DMS114 treated with DMSO at 0.1 percent for 48 hours (cell line): Measurements from ENCODE around the gene PLTP.
"Not testable (repeated sequence)": the region's sequence is repeated elsewhere in the genome, so short reads cannot be mapped to it uniquely, and the experiment has no call there.

ENCODE experiments used
- DNase-seq: peaks from one replicate; lab custom pipeline; 2025; ENCODE audit not compliant: unreplicated experiment; lab: John Stamatoyannopoulos, UW

PLTP gene

DNA sequence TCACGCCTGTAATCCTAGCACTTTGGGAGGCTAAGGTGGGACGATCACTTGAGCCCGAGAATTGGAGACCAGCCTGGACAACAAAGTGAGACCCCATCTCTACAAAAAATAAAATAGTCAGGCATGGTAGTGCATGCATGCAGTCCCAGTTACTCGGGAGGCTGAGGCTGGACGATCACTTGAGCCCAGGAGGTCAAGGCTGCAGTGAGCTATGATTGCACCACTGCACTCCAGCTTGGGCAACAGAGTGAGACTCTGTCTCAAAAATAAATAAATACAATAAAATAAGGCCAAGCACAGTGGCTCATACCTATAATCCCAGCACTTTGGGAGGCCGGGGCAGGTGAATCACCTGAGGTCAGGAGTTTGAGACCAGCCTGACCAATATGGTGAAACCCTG lies 10.6 kb downstream of the PLTP start:
- DNase-seq: not testable (repeated sequence)

DNA sequence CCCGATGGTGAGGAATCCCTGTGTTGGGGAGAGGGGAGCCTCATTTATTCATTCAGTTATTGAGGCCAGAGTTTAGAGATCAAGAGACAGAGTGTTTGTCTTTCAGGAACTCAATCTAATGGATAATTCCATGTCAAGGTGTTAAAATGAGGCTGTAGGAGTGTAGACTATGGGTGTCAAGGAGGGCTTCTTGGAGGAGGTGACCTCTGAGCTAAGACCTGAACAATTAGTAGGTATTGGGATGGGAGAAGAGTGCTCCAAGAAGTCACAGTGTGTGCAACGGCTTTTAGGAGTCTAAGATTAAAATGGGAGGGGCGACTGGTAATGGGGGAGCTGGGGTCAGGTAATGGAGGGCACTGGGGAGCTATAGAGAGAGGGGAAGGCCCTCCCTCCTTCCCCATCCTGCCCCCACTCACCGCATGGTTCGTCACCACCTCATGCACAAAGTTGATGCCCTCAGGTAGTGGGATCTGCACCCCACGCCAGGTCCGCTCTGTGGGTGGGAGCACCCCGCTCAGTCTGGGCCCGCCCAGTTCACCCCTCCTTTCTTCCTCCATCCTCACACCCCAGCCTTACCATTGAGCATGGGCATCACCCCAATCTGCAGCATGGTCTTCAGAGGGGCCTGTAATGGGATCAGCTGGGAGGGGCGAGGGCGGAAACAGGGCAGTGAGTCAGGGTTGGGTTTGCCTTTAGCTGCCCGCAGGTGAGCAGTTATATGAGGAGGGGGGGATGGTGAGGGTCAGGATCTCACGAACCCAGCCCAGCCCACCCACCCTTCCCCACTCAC lies 12.7 kb downstream of the PLTP start:
- DNase-seq: no peak

GRCh38 chr20:45898285-45898684 lies 13.7 kb downstream of the PLTP start:
- DNase-seq: no peak

- DNase-seq: no peak
Observed at GRCh38 chr20:45897692-45898091, 14.3 kb downstream of the PLTP start.

- DNase-seq: no peak
Observed at GRCh38 chr20:45897289-45897688, 14.7 kb downstream of the PLTP start.

- DNase-seq: no peak
Observed at GRCh38 chr20:45896641-45897161, 15.3 kb downstream of the PLTP start.

DNA sequence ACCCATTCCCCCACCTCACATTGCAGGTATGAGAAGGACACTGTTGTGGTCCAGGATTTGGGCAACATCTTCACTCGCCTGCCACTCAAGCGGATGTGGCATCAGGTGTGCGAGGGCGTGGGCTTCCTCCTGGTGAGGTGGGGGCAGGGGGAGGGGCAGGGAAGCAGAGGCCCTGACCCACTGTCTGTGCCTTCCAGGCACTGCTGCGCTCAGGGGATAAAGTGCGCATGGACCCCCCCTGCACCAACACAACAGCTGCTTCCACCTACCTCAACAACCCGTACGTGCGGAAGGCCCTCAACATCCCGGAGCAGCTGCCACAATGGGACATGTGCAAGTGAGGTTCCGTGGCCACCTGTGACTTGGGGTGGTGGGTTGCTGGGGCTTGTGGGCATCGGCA lies 17.2 kb downstream of the PLTP start:
- no peak for DNase-seq

DNA sequence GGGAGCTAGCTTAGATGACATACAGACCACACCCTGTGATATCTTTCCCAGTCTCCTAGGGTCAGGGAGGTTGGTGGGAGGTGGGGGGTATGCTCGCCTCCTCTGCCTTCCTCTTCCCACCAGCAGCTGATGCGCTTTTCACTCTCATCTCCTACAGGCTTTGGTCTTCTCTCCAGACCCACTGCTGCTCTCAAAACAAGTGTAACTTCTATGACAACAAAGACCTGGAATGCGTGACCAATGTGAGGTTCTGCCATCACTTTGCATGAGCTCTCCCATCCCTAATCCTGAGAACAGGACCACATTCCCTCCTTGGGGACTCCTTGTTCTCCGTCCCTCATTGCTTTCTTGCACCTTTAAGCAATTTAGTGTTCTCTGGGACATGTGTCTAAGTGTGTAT lies 18.1 kb downstream of the PLTP start:
- no peak for DNase-seq

- no peak for DNase-seq
Observed at GRCh38 chr20:45892828-45893500, 19.0 kb downstream of the PLTP start.

DNA sequence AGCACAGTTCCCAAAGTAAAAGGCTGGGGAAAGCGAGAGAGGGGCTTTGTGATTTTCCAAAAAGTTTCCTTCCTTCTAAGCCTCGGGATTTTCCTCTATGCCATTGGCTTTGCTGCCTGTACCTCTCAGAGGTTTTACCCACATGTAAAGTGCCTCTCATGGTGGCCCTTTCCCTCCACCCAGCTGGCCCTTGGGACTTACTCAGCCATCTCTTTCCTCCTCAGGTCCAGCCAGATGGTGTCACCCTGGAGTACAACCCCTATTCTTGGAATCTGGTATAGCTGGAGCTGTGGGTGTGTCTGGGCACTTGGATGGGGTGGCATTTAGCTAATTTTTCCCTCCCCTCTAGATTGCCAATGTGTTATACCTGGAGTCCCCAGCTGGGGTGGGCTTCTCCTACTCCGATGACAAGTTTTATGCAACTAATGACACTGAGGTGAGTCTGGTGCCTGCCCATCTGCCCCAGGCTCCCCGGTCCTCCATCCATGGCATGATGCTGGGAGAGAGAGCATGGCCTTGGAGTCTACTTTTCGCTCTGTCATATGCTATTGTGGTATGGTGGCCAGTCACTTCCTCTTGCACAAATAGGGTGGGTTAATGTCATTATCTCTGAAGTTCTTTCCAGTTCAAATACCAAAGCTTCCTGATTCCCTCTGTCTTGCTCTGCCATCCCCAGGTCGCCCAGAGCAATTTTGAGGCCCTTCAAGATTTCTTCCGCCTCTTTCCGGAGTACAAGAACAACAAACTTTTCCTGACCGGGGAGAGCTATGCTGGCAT lies 19.7 kb downstream of the PLTP start:
- DNase-seq: no peak

DNA sequence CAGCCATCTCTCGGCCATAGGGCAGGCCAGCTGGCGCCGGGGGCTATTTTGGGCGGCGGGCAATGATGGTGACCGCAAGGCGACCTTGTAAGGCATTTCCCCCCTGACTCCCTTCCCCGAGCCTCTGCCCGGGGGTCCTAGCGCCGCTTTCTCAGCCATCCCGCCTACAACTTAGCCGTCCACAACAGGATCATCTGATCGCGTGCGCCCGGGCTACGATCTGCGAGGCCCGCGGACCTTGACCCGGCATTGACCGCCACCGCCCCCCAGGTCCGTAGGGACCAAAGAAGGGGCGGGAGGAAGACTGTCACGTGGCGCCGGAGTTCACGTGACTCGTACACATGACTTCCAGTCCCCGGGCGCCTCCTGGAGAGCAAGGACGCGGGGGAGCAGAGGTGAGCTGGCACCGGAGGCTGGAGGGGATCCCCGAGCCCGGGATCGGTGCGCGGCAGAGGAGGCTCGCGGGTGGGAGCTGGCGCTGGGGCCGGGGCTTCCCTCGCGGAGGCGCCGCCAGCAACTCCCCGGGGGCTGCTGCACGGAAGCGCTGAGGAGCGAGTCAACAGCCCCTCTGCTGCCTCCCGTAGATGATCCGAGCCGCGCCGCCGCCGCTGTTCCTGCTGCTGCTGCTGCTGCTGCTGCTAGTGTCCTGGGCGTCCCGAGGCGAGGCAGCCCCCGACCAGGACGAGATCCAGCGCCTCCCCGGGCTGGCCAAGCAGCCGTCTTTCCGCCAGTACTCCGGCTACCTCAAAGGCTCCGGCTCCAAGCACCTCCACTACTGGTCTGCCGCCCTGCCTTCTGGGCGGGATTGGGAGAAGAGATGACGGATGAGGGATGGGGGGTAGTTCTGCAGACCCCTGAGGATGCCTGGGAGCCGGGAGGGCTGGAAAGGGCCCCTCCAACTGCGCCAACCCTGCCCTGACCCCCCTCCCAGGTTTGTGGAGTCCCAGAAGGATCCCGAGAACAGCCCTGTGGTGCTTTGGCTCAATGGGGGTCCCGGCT lies 20.7 kb downstream of the PLTP start, which contains the start of the genes CTSA and NEURL2:
Gene CTSA, plus strand, starts transcription at position 351 of the 999 bp plus-strand sequence. Its CDS starts 234 bp downstream, at position 585.
Gene NEURL2, minus strand, starts transcription at position 224 of the 999 bp plus-strand sequence. Its CDS starts 217 bp downstream, at position 7.
- peak; percentile 67 for DNase-seq

DNA sequence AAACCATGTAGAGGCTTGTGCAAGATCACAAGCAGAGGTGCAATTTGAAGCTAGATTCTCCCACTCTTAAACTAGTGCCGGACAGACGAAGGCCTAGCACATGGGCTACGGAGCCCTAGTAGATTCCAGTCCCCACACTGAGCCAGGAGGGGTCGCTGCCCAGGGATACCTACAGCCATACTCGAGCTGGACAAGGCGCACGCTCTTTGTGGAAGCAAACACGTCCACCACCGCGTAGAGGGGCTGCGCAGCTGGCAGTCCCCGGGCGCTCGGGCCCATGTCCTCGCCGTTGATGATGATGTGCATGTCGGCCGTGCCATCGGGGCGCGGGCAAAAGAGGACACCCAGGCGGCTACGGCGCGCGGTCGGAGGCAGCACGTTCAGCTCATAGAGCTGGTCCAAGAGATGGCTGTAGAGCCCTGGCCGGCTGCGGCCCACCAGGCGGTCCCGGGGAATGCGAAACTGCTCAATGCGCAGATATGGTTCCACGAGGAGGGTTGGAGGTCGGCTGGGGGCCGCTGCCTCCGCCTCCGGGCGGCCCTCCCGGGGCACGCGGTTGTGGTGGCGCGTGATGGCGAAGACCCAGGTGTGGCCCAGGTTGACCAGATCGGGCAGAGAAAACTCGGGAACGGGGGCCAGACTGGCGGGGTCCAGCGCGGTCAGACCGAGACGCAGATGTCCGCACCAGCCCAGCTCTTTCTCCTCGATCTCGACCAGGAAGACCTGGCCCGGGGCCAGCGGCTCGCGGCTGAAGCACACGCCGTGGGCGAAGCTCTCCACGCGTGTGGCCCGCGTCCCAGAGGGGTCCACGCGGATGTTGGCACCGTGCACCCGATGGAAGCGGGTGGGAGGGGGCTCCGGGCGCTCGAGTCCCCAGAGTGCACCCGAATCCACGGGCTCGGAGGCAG lies 21.6 kb downstream of the PLTP start:
- DNase-seq: peak; percentile 55

DNA sequence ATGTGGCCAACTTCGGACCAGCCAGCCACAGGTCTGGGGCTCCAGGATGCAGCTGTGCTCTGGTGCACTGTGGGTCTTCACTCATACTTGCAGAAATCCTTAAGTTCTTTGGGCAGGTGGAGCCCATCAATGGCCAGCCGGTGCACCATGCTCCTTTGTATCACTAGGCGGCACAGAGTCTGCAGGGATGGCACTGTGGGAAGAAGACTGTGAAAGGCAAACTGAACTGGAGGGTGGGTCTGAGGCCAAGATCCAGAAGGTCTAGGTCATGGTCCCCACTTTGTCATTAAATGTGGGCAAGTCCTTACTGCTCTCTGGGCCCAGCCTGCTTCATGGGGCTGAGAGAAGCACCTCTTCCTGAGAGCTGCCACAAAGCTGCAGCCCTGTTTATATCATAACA lies 23.3 kb downstream of the PLTP start:
- DNase-seq: no peak

DNA sequence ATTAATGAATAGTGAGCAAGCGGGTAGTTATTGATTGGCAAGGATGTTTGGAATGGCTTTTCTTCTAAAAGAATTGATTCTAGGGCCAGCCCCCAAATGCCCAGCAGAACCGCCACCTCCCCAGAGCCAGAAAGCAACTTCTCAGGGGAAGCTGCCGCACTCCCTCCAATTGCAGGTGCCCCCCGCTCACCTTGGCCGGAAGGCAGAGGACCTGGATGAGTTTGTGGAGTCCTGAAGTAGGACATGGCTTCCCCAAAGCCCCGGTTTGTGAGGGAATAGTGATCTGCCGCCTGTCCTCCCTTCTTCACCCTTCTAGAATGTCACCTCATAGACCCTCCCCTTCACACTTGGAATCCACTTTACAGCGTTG lies 24.6 kb downstream of the PLTP start, which contains the start of gene SPATA25:
Gene SPATA25, minus strand, starts transcription at position 277 of the 370 bp plus-strand sequence. Its CDS starts 32 bp downstream, at position 245.
- no peak for DNase-seq

- DNase-seq: no peak
Observed at GRCh38 chr20:45886590-45887345, 25.2 kb downstream of the PLTP start.

- DNase-seq: no peak
Observed at GRCh38 chr20:45883100-45883469, 28.9 kb downstream of the PLTP start.

DNA sequence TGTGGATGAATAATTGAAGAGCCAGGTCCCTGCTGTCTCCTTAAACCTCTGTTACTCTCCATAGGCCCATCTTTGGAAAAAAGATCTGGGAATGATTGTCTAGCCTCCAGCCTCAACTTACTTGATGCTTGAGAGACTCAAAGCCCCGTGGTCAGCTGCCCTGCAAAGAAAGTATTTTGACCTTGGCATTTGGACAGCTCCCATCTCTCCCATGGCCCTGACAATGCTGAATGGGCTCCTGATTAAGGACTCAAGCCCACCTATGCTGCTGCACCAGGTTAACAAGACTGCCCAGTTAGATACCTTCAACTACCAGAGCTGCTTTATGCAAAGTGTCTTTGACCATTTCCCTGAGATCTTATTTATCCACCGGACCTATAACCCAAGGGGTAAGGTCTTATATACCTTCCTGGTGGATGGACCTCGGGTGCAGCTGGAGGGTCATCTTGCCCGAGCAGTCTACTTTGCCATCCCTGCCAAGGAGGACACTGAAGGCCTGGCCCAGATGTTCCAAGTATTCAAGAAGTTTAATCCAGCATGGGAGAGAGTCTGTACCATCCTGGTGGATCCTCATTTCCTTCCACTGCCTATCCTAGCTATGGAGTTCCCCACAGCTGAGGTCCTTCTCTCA lies 29.4 kb downstream of the PLTP start:
- DNase-seq: no peak
